GM10248 (cell line): Measurements from ENCODE around the gene OLFM1.

ENCODE experiments used
- CTCF ChIA-PET: fragments of 300-600 bp; sonication (Branson Sonifier 250); formaldehyde crosslinking; extraction: SDS; loops from one replicate; lab custom pipeline; 2021; ENCODE audit warnings: antibody characterized with exemption; lab: Yijun Ruan, JAX
- POLR2A ChIA-PET: fragments of 350-650 bp; sonication (Branson Sonifier 250); formaldehyde crosslinking; extraction: SDS; loops from one replicate; lab custom pipeline; 2020; ENCODE audit warnings: antibody characterized with exemption; lab: Yijun Ruan, JAX
- DNase-seq: peaks from one replicate; pipeline ENCODE4 v3.0.0; 2012; ENCODE audit errors: extremely low spot score
- TF ChIP-seq, protein P1 (sequence below): IDR thresholded peaks from 2 replicates; pipeline ENCODE4 v1.5.1; 2012; ENCODE audit warnings: mild to moderate bottlenecking, low read depth; ENCODE audit errors: extremely low read depth, missing control alignments, control extremely low read depth

The OLFM1 gene

GRCh38 chr9:135043345-135043744 is 44.1 kb upstream of the OLFM1 start:
- TF ChIP-seq, protein P1, sequence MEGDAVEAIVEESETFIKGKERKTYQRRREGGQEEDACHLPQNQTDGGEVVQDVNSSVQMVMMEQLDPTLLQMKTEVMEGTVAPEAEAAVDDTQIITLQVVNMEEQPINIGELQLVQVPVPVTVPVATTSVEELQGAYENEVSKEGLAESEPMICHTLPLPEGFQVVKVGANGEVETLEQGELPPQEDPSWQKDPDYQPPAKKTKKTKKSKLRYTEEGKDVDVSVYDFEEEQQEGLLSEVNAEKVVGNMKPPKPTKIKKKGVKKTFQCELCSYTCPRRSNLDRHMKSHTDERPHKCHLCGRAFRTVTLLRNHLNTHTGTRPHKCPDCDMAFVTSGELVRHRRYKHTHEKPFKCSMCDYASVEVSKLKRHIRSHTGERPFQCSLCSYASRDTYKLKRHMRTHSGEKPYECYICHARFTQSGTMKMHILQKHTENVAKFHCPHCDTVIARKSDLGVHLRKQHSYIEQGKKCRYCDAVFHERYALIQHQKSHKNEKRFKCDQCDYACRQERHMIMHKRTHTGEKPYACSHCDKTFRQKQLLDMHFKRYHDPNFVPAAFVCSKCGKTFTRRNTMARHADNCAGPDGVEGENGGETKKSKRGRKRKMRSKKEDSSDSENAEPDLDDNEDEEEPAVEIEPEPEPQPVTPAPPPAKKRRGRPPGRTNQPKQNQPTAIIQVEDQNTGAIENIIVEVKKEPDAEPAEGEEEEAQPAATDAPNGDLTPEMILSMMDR = no peak
- ChIA-PET POLR2A (no interaction called here), CTCF (interaction anchor here (1.3 kb wide), 1 partner anchor 15 kb away, joined by 3 read pairs; no protein-coding TSS in a partner anchor)
- DNase-seq = no peak

GRCh38 chr9:135045264-135045927 is 42.1 kb upstream of the OLFM1 start:
- POLR2A ChIA-PET = no interaction called here
- DNase-seq = no peak
- CTCF ChIA-PET = no interaction called here
- TF ChIP-seq, protein P1 = no peak

- DNase-seq = no peak
- TF ChIP-seq, protein P1 = no peak
- ChIA-PET POLR2A (no interaction called here), CTCF (no interaction called here)
Measured at GRCh38 chr9:135045928-135046738, 41.3 kb upstream of the OLFM1 start.

- ChIA-PET CTCF (no interaction called here), POLR2A (no interaction called here)
- no peak for DNase-seq
- TF ChIP-seq, protein P1 = no peak
Measured at GRCh38 chr9:135046739-135047350, 40.6 kb upstream of the OLFM1 start.

- TF ChIP-seq, protein P1 = no peak
- POLR2A ChIA-PET = no interaction called here
- no peak for DNase-seq
- CTCF ChIA-PET = no interaction called here
Measured at GRCh38 chr9:135047521-135047920, 39.9 kb upstream of the OLFM1 start.

- ChIA-PET POLR2A (no interaction called here), CTCF (no interaction called here)
- DNase-seq = no peak
Measured at GRCh38 chr9:135048046-135048757, 39.3 kb upstream of the OLFM1 start.

More at GRCh38 chr9:135048046-135048757, 39.3 kb upstream of the OLFM1 start:
- TF ChIP-seq, protein P1 = no peak
